Type B pancreatic cell (in vitro differentiated cells): ENCODE measurements around the gene SGCA. TPM values are rescaled to one million over a fixed set of nuclear protein-coding genes. Genes with fewer than 3 reads are reported as not detected.

Source experiments
- DNase-seq: peaks from one replicate; pipeline ENCODE4 v3.0.0; 2021; ENCODE audit warnings: mixed read lengths; ENCODE audit not compliant: unreplicated experiment; ENCODE audit errors: extremely low spot score
- H3K27ac Mint-ChIP-seq: 2 replicates; pipeline ENCODE4 v1.8.0; 2021; ENCODE audit warnings: mild to moderate bottlenecking, mixed read lengths
- H3K27me3 Mint-ChIP-seq: 2 replicates; pipeline ENCODE4 v1.8.0; 2021; ENCODE audit warnings: mixed read lengths
- H3K36me3 Mint-ChIP-seq: 2 replicates; pipeline ENCODE4 v1.8.0; 2021; ENCODE audit warnings: mixed read lengths
- H3K4me1 Mint-ChIP-seq: one replicate; pipeline ENCODE4 v1.8.0; 2021; ENCODE audit warnings: mixed read lengths; ENCODE audit not compliant: unreplicated experiment
- H3K4me3 Mint-ChIP-seq: 2 replicates; pipeline ENCODE4 v1.8.0; 2021; ENCODE audit warnings: mild to moderate bottlenecking, mixed read lengths
- H3K9me3 Mint-ChIP-seq: 2 replicates; pipeline ENCODE4 v1.8.0; 2021; ENCODE audit warnings: mixed read lengths
- total RNA-seq: library from RNA; stranded (reverse); gene quantifications from 2 replicates; pipeline ENCODE4 v1.2.1, GENCODE V29; 2021; ENCODE audit warnings: low replicate concordance
- TF ChIP-seq, protein P1 (sequence below): fragments of 200-600 bp; sonication (generic); conservative IDR thresholded peaks from 2 replicates; pipeline ENCODE4 v1.5.0; 2021; ENCODE audit warnings: antibody characterized with exemption, mild to moderate bottlenecking

The SGCA gene
- total RNA-seq, 1 donor from 2014 or later, result 0.72 TPM

DNA sequence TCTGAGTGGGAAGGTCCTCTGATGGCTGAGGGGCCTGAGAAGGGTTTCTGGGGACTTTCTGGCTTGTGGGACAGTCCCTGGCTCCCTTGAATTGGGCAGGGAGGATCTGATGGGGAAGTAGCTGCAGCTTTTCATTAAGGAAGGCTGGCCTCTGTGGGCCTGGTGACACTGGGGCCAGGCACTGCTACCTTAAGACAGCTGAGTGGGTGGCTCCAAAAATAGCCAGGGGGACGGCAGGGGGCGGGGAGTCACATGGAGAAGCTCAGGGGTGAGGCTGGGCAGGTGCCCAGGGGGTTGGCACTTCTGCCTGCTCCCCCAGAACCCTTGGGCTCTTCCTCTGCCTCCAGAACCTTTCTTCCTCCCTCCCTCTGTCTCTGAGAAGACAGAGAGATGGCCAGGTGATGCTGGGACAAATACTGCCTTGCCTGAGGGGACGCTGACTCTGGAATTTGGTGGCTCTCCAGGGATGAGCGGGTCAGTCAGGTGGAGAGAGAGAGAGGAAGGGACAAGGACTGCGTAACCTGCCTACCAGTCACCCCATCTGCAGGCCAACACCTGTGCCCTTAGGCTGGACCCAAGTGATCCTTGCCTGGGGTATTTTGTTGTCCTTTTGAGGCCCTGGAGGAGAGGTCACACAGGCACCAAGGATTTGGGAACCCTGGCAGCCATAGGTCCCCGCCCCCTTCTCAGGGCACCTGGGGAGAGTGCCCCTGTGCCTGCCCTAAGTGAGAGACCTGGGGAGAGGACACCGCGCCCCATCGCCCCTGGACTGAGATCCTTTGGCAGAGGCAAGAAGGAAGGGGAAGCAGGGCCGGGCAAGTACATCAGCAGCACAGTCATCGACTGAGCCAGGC is 1.7 kb upstream of the SGCA start:
- DNase-seq, result no peak
- H3K9me3 Mint-ChIP-seq, result no peaks in the 10 kb centered on the region
- peaks cover 11% of the 10 kb centered on the region for H3K27me3 Mint-ChIP-seq
- no peak overlapping the region for H3K4me3 Mint-ChIP-seq
- H3K4me1 Mint-ChIP-seq, result peaks cover 12% of the 10 kb centered on the region
- no peak overlapping the region for H3K27ac Mint-ChIP-seq
- TF ChIP-seq, protein P1, sequence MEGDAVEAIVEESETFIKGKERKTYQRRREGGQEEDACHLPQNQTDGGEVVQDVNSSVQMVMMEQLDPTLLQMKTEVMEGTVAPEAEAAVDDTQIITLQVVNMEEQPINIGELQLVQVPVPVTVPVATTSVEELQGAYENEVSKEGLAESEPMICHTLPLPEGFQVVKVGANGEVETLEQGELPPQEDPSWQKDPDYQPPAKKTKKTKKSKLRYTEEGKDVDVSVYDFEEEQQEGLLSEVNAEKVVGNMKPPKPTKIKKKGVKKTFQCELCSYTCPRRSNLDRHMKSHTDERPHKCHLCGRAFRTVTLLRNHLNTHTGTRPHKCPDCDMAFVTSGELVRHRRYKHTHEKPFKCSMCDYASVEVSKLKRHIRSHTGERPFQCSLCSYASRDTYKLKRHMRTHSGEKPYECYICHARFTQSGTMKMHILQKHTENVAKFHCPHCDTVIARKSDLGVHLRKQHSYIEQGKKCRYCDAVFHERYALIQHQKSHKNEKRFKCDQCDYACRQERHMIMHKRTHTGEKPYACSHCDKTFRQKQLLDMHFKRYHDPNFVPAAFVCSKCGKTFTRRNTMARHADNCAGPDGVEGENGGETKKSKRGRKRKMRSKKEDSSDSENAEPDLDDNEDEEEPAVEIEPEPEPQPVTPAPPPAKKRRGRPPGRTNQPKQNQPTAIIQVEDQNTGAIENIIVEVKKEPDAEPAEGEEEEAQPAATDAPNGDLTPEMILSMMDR, result no peak
- H3K36me3 Mint-ChIP-seq, result no peaks in the 10 kb centered on the region

DNA sequence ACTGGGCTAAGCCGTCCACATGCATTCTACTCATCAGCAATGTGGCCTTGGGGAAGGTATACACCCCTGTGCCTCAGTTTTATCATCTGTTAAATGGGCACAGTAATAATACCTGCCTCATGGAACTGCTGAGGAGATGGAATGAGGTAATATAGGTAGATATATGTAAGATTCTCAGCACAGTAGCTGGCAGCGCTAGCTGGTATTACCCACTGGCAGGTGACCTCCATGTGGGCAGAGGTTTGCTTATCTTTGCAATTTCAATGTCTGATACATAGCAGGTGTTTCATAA is 1.2 kb upstream of the SGCA start:
- TF ChIP-seq, protein P1, result no peak
- H3K27me3 Mint-ChIP-seq, result peaks cover 15% of the 10 kb centered on the region
- no peak overlapping the region for H3K27ac Mint-ChIP-seq
- no peaks in the 10 kb centered on the region for H3K9me3 Mint-ChIP-seq
- DNase-seq, result no peak
- peaks cover 18% of the 10 kb centered on the region for H3K4me1 Mint-ChIP-seq
- no peaks in the 10 kb centered on the region for H3K36me3 Mint-ChIP-seq
- H3K4me3 Mint-ChIP-seq, result no peak overlapping the region

DNA sequence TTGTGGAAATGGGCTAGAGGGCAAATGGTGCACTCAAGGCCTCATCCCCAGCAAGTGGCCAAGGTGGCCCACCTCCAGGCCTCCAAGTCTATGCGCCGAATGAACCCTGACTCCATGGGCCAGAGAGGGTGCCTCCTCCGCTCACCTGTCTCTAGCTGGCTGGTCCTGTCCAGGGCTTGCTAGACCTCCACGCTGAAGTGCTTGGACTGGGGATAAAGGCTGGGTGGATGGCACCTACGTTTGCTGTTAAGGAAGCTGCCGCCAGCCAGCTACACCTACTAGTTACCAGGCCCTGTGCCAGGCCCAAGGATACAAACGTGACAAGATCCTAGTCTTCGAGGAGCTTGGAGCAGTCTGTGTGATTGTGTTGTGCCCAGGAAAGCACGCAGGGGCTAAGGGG is 739 bp upstream of the SGCA start:
- no peak for DNase-seq
- H3K4me3 Mint-ChIP-seq, result no peak overlapping the region
- TF ChIP-seq, protein P1, result no peak
- peaks cover 19% of the 10 kb centered on the region for H3K4me1 Mint-ChIP-seq
- peaks cover 15% of the 10 kb centered on the region for H3K27me3 Mint-ChIP-seq
- H3K9me3 Mint-ChIP-seq, result no peaks in the 10 kb centered on the region
- H3K36me3 Mint-ChIP-seq, result no peaks in the 10 kb centered on the region
- no peak overlapping the region for H3K27ac Mint-ChIP-seq

DNA sequence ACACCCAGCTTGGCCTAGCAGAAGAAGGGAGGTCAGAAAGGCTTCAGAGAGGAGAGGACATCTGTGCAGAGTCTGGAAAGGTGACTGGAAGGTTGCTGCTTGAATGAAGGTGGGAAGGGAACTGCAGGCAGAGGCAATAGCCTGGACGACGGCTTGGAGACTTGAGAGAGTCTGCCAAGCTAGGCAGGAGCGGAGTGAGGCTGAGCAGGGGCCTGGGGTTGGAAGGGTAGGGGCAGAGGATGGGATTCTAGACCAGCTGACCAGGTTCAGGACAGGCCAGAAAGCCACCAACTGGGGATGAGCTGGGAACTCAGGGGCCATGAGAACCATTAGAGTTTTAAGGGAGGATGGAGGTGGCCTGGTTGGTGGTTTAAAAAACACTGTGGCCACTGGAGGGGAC is 339 bp upstream of the SGCA start:
- H3K4me3 Mint-ChIP-seq, result no peak overlapping the region
- no peaks in the 10 kb centered on the region for H3K9me3 Mint-ChIP-seq
- peaks cover 15% of the 10 kb centered on the region for H3K27me3 Mint-ChIP-seq
- H3K27ac Mint-ChIP-seq, result no peak overlapping the region
- H3K4me1 Mint-ChIP-seq, result peaks cover 19% of the 10 kb centered on the region
- H3K36me3 Mint-ChIP-seq, result no peaks in the 10 kb centered on the region
- DNase-seq, result no peak
- TF ChIP-seq, protein P1, result no peak

DNA sequence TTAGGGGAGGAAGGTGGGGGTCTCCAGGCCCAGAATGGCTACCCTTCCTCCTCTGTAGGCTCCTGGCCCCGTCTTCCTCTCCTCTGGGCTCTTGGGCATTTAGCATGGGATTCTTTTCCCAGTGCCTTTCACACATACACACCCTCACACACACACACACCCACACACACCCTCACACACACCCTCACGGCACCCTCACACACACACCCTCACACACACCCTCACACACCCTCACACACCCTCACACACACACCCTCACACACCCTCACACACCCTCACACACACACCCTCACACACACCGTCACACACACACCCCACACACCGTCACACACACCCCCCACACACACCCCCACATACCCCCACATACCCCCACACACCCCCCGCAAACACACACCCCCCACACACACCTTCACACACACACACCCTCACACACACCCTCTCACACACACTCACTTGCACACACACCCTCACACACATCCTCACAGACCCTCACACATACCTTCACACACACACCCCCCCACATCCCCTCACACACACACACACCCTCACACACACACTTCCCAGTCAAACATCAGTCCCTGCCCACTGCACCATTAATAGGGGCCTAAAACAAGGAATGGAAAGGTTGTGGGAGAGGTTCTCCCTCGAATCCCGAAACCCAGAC is 845 bp downstream of the SGCA start:
- no peak for DNase-seq
- TF ChIP-seq, protein P1, result no peak
- H3K4me1 Mint-ChIP-seq, result peaks cover 11% of the 10 kb centered on the region
- H3K27ac Mint-ChIP-seq, result no peak overlapping the region
- peaks cover 9% of the 10 kb centered on the region for H3K27me3 Mint-ChIP-seq
- no peaks in the 10 kb centered on the region for H3K9me3 Mint-ChIP-seq
- H3K4me3 Mint-ChIP-seq, result no peak overlapping the region
- no peaks in the 10 kb centered on the region for H3K36me3 Mint-ChIP-seq
